K562 (cell line): ENCODE results near the gene ZBTB16. TPM values are rescaled to one million over a fixed set of nuclear protein-coding genes. Genes with fewer than 3 reads are reported as not detected.
A peak's percentile ranks its signal among the peaks of the same experiment; 100 is the strongest.

Experiments used
- CSDE1 ChIP-seq, 2 experiments: fragments of 450-650 bp; IDR thresholded peaks; 2 replicates each; pipeline ENCODE4 v1.6.1; 2016; ENCODE audit warnings: mild to moderate bottlenecking in 1 of 2
- L3MBTL2 ChIP-seq: fragments of 450-650 bp; IDR thresholded peaks from 2 replicates; pipeline ENCODE4 v1.6.1; 2016; ENCODE audit warnings: mild to moderate bottlenecking, moderate library complexity
- RERE ChIP-seq: sonication (generic); formaldehyde crosslinking; IDR thresholded peaks from 2 replicates; pipeline ENCODE4 v1.8.0; 2023; ENCODE audit warnings: missing genetic modification reagents, mild to moderate bottlenecking, borderline replicate concordance
- ZNF318 ChIP-seq, 2 experiments: fragments of 450-650 bp; IDR thresholded peaks; 2 replicates each; pipeline ENCODE4 v1.6.1; 2016; ENCODE audit warnings: mild to moderate bottlenecking in 2 of 2, borderline replicate concordance in 1 of 2, low read depth in 1 of 2, moderate library complexity in 1 of 2
- polyA plus RNA-seq, 8 experiments: library from polyadenylated mRNA; depleted of rRNA in 4 of 8; stranded (reverse) in 5 of 8; unstranded in 3 of 8; fragments of >200 nt; fragmentation: Nextera tagmentation in 2 of 8; fragmentation: Illumina TruSeq in 1 of 8; extraction: Ambion mirVana in 2 of 8; extraction: Trizol in 1 of 8; gene quantifications; 2 replicates each; pipeline versions ENCODE4 v1.2.1 to v1.2.3, GENCODE V29; 2011 to 2014; ENCODE audit warnings: inconsistent platforms in 1 of 8, missing spikeins in 1 of 8
- total RNA-seq, 7 experiments: library from RNA; depleted of rRNA in 6 of 7; stranded (reverse); fragments of >200 nt in 6 of 7; fragmentation: Illumina TruSeq in 2 of 7; extraction: Trizol in 2 of 7; gene quantifications; 2 replicates each; pipeline versions ENCODE4 v1.2.1 to v1.2.3, GENCODE V29; 2011 to 2021; ENCODE audit warnings: low replicate concordance in 1 of 7
- TF ChIP-seq, protein P1 (sequence below), 2 experiments: IDR thresholded peaks; 2 replicates each; pipeline ENCODE4 v1.6.1; 2011; ENCODE audit warnings: borderline replicate concordance in 1 of 2, control low read depth in 1 of 2, low read depth in 1 of 2, low read length in 1 of 2, mild to moderate bottlenecking in 1 of 2, mixed read lengths in 1 of 2, moderate library complexity in 1 of 2; ENCODE audit not compliant: insufficient read depth in 1 of 2, insufficient read length in 1 of 2, poor library complexity in 1 of 2, severe bottlenecking in 1 of 2; ENCODE audit errors: extremely low read depth in 1 of 2
- TF ChIP-seq, protein P2 (sequence below): fragments of 250-450 bp; sonication (Bioruptor Pico); IDR thresholded peaks from 2 replicates; pipeline ENCODE4 v1.4.0; 2020; ENCODE audit warnings: mild to moderate bottlenecking, moderate library complexity, borderline replicate concordance

Gene ZBTB16
- total and polyA plus RNA-seq, 9 of the 15 experiments (the other 6 are each of a cell fraction or from before 2014, with no cell fraction given), result 0.06 to 0.40 (median 0.24) TPM; not detected in 4

GRCh38 chr11:114159802-114160632 lies 100.5 kb downstream of the ZBTB16 start (continued):
- TF ChIP-seq ZNF318 (IDR thresholded peaks at IDR 0.05; ENCODE audit: borderline replicate concordance in 1 of 2, low read depth in 1 of 2), result peak in 1 of 2 experiments; percentile 74; a peak in 2 of 4 replicates
- TF ChIP-seq, protein P1, sequence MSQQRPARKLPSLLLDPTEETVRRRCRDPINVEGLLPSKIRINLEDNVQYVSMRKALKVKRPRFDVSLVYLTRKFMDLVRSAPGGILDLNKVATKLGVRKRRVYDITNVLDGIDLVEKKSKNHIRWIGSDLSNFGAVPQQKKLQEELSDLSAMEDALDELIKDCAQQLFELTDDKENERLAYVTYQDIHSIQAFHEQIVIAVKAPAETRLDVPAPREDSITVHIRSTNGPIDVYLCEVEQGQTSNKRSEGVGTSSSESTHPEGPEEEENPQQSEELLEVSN (IDR thresholded peaks at IDR 0.05; ENCODE audit: borderline replicate concordance in 1 of 2, extremely low read depth in 1 of 2, insufficient read depth in 1 of 2, insufficient read length in 1 of 2, low read depth in 1 of 2, low read length in 1 of 2, poor library complexity in 1 of 2, severe bottlenecking in 1 of 2), result no peak
- TF ChIP-seq, protein P2, sequence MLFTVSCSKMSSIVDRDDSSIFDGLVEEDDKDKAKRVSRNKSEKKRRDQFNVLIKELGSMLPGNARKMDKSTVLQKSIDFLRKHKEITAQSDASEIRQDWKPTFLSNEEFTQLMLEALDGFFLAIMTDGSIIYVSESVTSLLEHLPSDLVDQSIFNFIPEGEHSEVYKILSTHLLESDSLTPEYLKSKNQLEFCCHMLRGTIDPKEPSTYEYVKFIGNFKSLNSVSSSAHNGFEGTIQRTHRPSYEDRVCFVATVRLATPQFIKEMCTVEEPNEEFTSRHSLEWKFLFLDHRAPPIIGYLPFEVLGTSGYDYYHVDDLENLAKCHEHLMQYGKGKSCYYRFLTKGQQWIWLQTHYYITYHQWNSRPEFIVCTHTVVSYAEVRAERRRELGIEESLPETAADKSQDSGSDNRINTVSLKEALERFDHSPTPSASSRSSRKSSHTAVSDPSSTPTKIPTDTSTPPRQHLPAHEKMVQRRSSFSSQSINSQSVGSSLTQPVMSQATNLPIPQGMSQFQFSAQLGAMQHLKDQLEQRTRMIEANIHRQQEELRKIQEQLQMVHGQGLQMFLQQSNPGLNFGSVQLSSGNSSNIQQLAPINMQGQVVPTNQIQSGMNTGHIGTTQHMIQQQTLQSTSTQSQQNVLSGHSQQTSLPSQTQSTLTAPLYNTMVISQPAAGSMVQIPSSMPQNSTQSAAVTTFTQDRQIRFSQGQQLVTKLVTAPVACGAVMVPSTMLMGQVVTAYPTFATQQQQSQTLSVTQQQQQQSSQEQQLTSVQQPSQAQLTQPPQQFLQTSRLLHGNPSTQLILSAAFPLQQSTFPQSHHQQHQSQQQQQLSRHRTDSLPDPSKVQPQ (CRISPR knock-in tag), result no peak
- no peak for TF ChIP-seq CSDE1 (IDR thresholded peaks at IDR 0.05)
- TF ChIP-seq L3MBTL2, result 0 out of 2 replicates have a peak, but pooled peaks have one; percentile 28
- no peak for TF ChIP-seq RERE (CRISPR knock-in tag)
